T-cell (primary cell): ENCODE data around the gene GGT1. TPM values are rescaled to one million over a fixed set of nuclear protein-coding genes. Genes with fewer than 3 reads are reported as not detected.

Experiments
- ATAC-seq, 4 experiments: fragments of 200-7000 bp in 3 of 4; fragments of 150-1000 bp in 1 of 4; cut with Tn5 transposase; replicated peaks in 1 of 4; 1 replicate in 3 of 4; 2 replicates in 1 of 4; pipeline ENCODE4 v1.10.0; 2021; ENCODE audit warnings: moderate library complexity in 3 of 4, mild to moderate bottlenecking in 2 of 4, moderate number of reproducible peaks in 1 of 4
- CTCF ChIA-PET, 2 donors: fragments of 300-600 bp; sonication (Branson Sonifier 250); formaldehyde crosslinking; loops; one replicate each; lab custom pipeline; 2022; ENCODE audit warnings: antibody characterized with exemption in 2 of 2; lab: Charles Lee
- POLR2A ChIA-PET, 2 donors: fragments of 300-600 bp; sonication (Branson Sonifier 250); formaldehyde crosslinking; loops; one replicate each; lab custom pipeline; 2022; ENCODE audit warnings: antibody characterized with exemption in 2 of 2; lab: Charles Lee
- DNase-seq, 35 experiments: peaks; one replicate each; pipeline versions ENCODE4 v3.0.0 to v3.0.0-alpha.2; 2013 to 2023
- H3K27ac ChIP-seq: one replicate; pipeline ENCODE4 v1.5.1; 2013; ENCODE audit warnings: low read length
- H3K27me3 ChIP-seq, 2 experiments: replicated peaks in 1 of 2; 1 replicate in 1 of 2; 2 replicates in 1 of 2; pipeline versions ENCODE4 v1.6.1 to v1.7.0; 2013; ENCODE audit warnings: low read length in 1 of 2, mixed read lengths in 1 of 2; ENCODE audit not compliant: control insufficient read depth in 2 of 2, insufficient read depth in 2 of 2; ENCODE audit errors: extremely low read depth in 1 of 2
- H3K36me3 ChIP-seq, 2 donors: 1 replicate in 1 of 2; 2 replicates in 1 of 2; pipeline versions ENCODE4 v1.6.1 to v1.7.0; 2013; ENCODE audit warnings: low read length in 1 of 2; ENCODE audit not compliant: control insufficient read depth in 2 of 2, insufficient read depth in 1 of 2; ENCODE audit errors: extremely low read depth in 1 of 2
- H3K4me1 ChIP-seq, 2 experiments: 1 replicate in 1 of 2; 2 replicates in 1 of 2; pipeline versions ENCODE4 v1.6.1 to v1.7.0; 2013; ENCODE audit warnings: low read length in 2 of 2, mixed read lengths in 1 of 2; ENCODE audit not compliant: insufficient read depth in 2 of 2, control insufficient read depth in 1 of 2; ENCODE audit errors: extremely low read depth in 1 of 2
- H3K4me3 ChIP-seq, 2 donors: 1 replicate in 1 of 2; 2 replicates in 1 of 2; pipeline versions ENCODE4 v1.5.1 to v1.7.0; 2013; ENCODE audit warnings: mild to moderate bottlenecking in 2 of 2, low read length in 1 of 2, moderate library complexity in 1 of 2; ENCODE audit not compliant: control insufficient read depth in 1 of 2; ENCODE audit errors: extremely low read depth in 1 of 2
- H3K9me3 ChIP-seq: 2 replicates; pipeline ENCODE4 v1.7.0; 2013
- H3K27ac Mint-ChIP-seq, 2 donors: one replicate each; pipeline ENCODE4 v1.8.0; 2020 to 2021; ENCODE audit warnings: mild to moderate bottlenecking in 2 of 2, mixed read lengths in 2 of 2
- H3K27me3 Mint-ChIP-seq, 2 donors: one replicate each; pipeline ENCODE4 v1.8.0; 2021 to 2022; ENCODE audit warnings: mixed read lengths in 2 of 2
- H3K36me3 Mint-ChIP-seq: one replicate; pipeline ENCODE4 v1.8.0; 2021; ENCODE audit warnings: mixed read lengths
- H3K4me1 Mint-ChIP-seq, 3 donors: one replicate each; pipeline ENCODE4 v1.8.0; 2020 to 2022; ENCODE audit warnings: mixed read lengths in 3 of 3, mild to moderate bottlenecking in 1 of 3
- H3K4me3 Mint-ChIP-seq, 3 donors: one replicate each; pipeline ENCODE4 v1.8.0; 2020 to 2022; ENCODE audit warnings: mild to moderate bottlenecking in 3 of 3, mixed read lengths in 3 of 3, moderate library complexity in 3 of 3
- H3K9me3 Mint-ChIP-seq, 3 donors: one replicate each; pipeline ENCODE4 v1.8.0; 2020 to 2022; ENCODE audit warnings: mixed read lengths in 3 of 3
- WGBS: methylation state at CpG from one replicate; pipeline ENCODE4 v1.1.5; 2013; ENCODE audit warnings: missing lambda C conversion rate; ENCODE audit not compliant: insufficient coverage; 5-methylcytosine and 5-hydroxymethylcytosine counted together
- total RNA-seq, 35 experiments: library from RNA in 6 of 35; stranded (reverse) in 6 of 35; fragments of 120-200 nt in 1 of 35; gene quantifications; one replicate each; pipeline versions ENCODE4 v1.2.1 to v1.2.4 and lab custom pipeline; 2013 to 2026

GGT1 gene
- total RNA-seq, 5 donors from 2014 or later (not counting 1 experiment from before 2014, with no cell fraction given): 11.8 to 30.6 (median 19.8) TPM

DNA sequence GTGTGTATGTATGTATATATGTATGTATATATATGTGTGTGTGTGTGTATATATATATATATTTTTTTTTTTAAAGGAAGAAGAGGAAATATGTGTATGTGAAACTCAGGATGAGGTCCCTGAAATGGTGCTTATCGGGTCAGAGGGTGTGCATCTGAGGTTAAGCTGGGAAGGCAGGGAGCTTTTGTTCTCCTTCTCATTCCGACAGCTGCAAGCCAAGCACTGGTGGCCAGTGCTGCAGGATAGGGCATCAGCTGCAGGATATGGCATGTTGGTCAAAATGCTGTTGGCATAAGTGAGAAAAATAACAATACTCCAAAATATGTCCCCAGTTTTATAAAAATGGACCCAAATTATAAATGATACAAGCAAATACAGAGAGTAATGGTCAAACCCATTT, 39.7 kb upstream of the GGT1 start:
- no peak for ATAC-seq
- no peaks in the 10 kb centered on the region for H3K27me3 Mint-ChIP-seq
- H3K36me3 ChIP-seq: peaks cover 22 to 65% of the 10 kb centered on the region in 2 donors
- H3K27me3 ChIP-seq: no peaks in the 10 kb centered on the region
- H3K27ac ChIP-seq: no peak overlapping the region
- no peak overlapping the region for H3K4me3 ChIP-seq
- DNase-seq: no peak
- POLR2A ChIA-PET: no interaction called here
- CTCF ChIA-PET: no interaction called here
- H3K4me3 Mint-ChIP-seq: no peak overlapping the region
- peaks cover 4 to 42% of the 10 kb centered on the region in 2 experiments for H3K4me1 ChIP-seq
- H3K27ac Mint-ChIP-seq: no peak overlapping the region
- H3K4me1 Mint-ChIP-seq: peaks cover 50 to 64% (median 64%) of the 10 kb centered on the region in 3 donors
- peaks cover 23% of the 10 kb centered on the region for H3K36me3 Mint-ChIP-seq
- H3K9me3 ChIP-seq: no peaks in the 10 kb centered on the region
- no peaks in the 10 kb centered on the region for H3K9me3 Mint-ChIP-seq
- 88% methylated on average over 1 of the region's 2 CpGs for WGBS

DNA sequence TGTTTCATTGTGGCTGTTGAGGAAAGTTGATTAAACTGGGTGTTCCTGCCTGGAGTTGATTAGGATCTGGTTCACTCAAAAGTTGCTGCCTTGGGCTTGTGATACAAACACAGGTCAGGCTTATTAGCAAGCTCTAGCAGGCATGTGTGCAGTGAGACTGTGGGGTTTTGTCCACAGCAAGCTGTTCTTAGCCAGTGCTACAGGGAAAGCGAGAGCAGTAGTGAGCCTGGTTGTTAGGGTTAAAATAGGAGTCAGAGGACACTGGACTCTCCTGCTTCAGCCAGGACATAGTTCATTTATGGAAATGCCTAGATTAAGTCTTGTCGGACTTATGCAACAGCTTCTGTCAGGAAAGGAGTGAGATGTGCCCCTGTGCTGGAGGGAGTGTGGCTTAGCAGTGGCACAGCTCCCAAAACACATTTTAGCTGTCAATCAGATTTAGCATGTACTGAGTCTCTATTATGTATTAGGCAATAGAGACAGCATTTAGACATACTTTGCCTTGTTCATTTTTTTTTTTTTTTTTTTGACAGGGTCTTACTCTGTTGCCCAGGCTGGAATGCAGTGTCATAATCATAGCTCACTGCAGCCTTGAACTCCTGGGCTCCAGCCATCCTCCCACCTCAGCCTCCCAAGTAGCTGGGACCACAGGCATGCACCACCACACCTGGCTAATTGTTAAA, 38.5 kb upstream of the GGT1 start:
- ChIA-PET CTCF (interaction anchor here in 1 of 2 donors (1.2 kb wide), 1 partner anchor 196 kb away, joined by 3 read pairs; no protein-coding TSS in a partner anchor), POLR2A (interaction anchor here in 1 of 2 donors (0.6 kb wide), 1 partner anchor 187 kb away, joined by 3 read pairs; no protein-coding TSS in a partner anchor)
- Mint-ChIP-seq H3K27ac (no peak overlapping the region), H3K4me3 (no peak overlapping the region), H3K9me3 (no peaks in the 10 kb centered on the region), H3K27me3 (no peaks in the 10 kb centered on the region), H3K36me3 (peaks cover 19% of the 10 kb centered on the region), H3K4me1 (peaks cover 37 to 51% (median 51%) of the 10 kb centered on the region in 3 donors)
- Histone ChIP-seq H3K4me1 (peaks cover 4 to 38% of the 10 kb centered on the region in 2 experiments), H3K36me3 (peaks cover 22 to 62% of the 10 kb centered on the region in 2 donors), H3K9me3 (no peaks in the 10 kb centered on the region), H3K27ac (no peak overlapping the region), H3K27me3 (no peaks in the 10 kb centered on the region), H3K4me3 (no peak overlapping the region)
- WGBS: 100% methylated on average over 2 of the region's 2 CpGs
- DNase-seq (no peak), ATAC-seq (no peak)

DNA sequence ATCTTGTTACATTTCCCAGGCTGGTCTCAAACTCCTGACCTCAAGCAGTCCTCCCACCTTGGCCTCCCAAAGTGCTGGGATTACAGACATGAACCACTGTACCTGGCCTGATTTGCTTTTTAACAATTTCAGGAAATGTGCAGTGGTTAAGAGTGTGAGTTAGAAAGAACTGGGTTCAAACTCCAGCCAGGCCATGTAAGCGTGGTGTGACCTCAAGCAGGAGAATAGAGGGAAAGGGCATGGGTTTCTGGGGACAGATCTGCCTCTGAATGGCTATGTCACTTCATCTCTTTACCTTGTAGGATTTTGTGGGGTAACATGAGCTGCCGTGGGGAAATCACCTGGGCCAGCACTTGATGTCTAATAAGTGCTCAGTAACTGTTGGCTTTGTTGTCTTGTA, 37.9 kb upstream of the GGT1 start:
- H3K4me1 ChIP-seq: peaks cover 4 to 36% of the 10 kb centered on the region in 2 experiments
- no peak for ATAC-seq
- Mint-ChIP-seq H3K4me3 (no peak overlapping the region), H3K4me1 (peaks cover 36 to 48% (median 47%) of the 10 kb centered on the region in 3 donors), H3K9me3 (no peaks in the 10 kb centered on the region), H3K27ac (no peak overlapping the region), H3K27me3 (no peaks in the 10 kb centered on the region), H3K36me3 (peaks cover 22% of the 10 kb centered on the region)
- WGBS: 100% methylated on average over 2 of the region's 2 CpGs
- no peak overlapping the region for H3K4me3 ChIP-seq
- POLR2A ChIA-PET: no interaction called here
- H3K27me3 ChIP-seq: no peaks in the 10 kb centered on the region
- no peak overlapping the region for H3K27ac ChIP-seq
- no peaks in the 10 kb centered on the region for H3K9me3 ChIP-seq
- no peak for DNase-seq
- CTCF ChIA-PET: no interaction called here
- H3K36me3 ChIP-seq: peaks cover 22 to 63% of the 10 kb centered on the region in 2 donors

DNA sequence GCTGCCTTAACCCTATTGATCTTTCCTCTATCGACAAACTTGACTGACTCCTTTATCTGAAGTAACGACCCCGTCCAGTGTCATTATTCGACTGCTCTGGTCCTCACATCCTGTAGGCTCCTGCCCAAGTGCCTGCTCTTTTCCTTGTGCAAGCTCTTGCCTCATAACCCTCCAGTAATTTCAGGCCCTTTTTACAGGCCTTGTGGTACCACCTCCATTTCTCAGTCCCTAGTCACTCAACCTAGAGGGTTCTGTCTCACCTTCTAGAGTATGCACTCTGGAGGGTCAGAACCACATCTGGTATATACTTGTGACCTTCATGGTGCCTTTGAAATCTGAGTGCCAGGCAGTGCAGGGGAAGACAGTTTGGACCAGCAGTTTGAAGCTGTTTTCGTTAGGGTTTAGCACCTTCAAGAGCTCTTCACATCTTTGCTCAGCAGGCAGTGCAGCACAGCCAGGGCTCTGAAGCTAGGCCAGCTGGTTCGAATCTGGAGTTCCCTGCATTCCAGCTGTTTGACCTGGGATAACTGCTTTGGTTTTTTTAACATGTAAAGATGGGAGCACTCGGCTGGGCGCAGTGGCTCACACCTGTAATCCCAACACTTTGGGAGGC, 36.0 kb upstream of the GGT1 start:
- H3K4me3 Mint-ChIP-seq: no peak overlapping the region
- H3K27me3 ChIP-seq: no peaks in the 10 kb centered on the region
- H3K4me1 ChIP-seq: peaks cover 4 to 26% of the 10 kb centered on the region in 2 experiments
- H3K9me3 ChIP-seq: no peaks in the 10 kb centered on the region
- H3K27ac ChIP-seq: no peak overlapping the region
- H3K36me3 Mint-ChIP-seq: peaks cover 22% of the 10 kb centered on the region
- ATAC-seq: no peak
- no peak for DNase-seq
- peaks cover 28 to 39% (median 39%) of the 10 kb centered on the region in 3 donors for H3K4me1 Mint-ChIP-seq
- H3K9me3 Mint-ChIP-seq: no peaks in the 10 kb centered on the region
- ChIA-PET CTCF (no interaction called here), POLR2A (interaction anchor here in 1 of 2 donors (0.6 kb wide), 1 partner anchor 1078 kb away, joined by 4 read pairs; no protein-coding TSS in a partner anchor)
- no peak overlapping the region for H3K4me3 ChIP-seq
- H3K27ac Mint-ChIP-seq: no peak overlapping the region
- 88% methylated on average over 8 of the region's 8 CpGs for WGBS
- H3K27me3 Mint-ChIP-seq: no peaks in the 10 kb centered on the region
- H3K36me3 ChIP-seq: peaks cover 17 to 70% of the 10 kb centered on the region in 2 donors

DNA sequence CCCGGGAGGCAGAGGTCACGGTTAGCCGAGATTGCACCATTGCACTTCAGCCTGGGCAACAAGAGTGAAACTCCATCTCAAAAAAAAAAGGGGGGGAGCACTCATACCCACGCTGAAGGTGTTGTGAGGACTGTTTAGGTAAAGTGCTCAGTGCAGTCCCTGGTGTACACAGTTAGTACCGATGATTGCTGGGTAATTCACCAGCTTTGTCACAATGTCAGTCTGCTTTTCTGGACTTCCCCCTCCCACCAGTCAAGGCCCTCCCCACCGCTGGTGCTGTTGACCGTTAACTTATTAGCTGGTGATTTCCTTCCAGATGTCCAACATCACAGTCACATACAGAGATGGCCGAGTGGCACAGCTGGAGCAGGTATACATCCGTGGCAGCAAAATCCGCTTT, 35.3 kb upstream of the GGT1 start:
- Histone ChIP-seq H3K27ac (no peak overlapping the region), H3K36me3 (peaks cover 20 to 72% of the 10 kb centered on the region in 2 donors), H3K9me3 (no peaks in the 10 kb centered on the region), H3K27me3 (no peaks in the 10 kb centered on the region), H3K4me1 (peaks cover 4 to 22% of the 10 kb centered on the region in 2 experiments), H3K4me3 (no peak overlapping the region)
- Mint-ChIP-seq H3K27ac (no peak overlapping the region), H3K4me1 (peaks cover 21 to 36% (median 35%) of the 10 kb centered on the region in 3 donors), H3K36me3 (peaks cover 26% of the 10 kb centered on the region), H3K27me3 (no peaks in the 10 kb centered on the region), H3K9me3 (no peaks in the 10 kb centered on the region), H3K4me3 (no peak overlapping the region)
- 92% methylated on average over 7 of the region's 10 CpGs for WGBS
- no peak for ATAC-seq
- ChIA-PET POLR2A (interaction anchor here in 1 of 2 donors (0.6 kb wide), 1 partner anchor 1077 kb away, joined by 4 read pairs; no protein-coding TSS in a partner anchor), CTCF (no interaction called here)
- DNase-seq: no peak

DNA sequence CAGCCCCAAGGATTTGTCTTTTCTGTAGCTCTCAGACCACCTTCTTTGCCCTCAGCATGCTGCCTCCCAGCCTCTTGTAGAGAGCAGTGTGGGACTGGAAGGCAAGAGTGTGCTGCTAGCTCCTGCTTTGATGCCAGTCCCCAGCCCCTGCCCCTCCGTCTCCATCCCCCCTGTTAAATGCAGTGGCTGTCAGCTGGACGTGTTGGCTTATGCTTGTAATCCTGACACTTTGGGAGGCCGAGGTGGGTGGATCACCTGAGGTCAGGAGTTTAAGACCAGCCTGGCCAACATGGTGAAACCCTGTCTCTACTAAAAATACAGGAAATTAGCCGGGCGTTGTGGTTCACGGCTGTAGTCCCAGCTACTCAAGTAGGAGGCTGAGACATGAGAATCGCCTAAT, 31.7 kb upstream of the GGT1 start:
- ChIA-PET CTCF (no interaction called here), POLR2A (no interaction called here)
- ATAC-seq (no peak), DNase-seq (no peak)
- H3K4me1 ChIP-seq: peaks cover 0 to 1% of the 10 kb centered on the region in 2 experiments
- Mint-ChIP-seq H3K9me3 (no peaks in the 10 kb centered on the region), H3K27me3 (no peaks in the 10 kb centered on the region), H3K27ac (no peak overlapping the region), H3K4me1 (peaks cover 0 to 7% (median 5%) of the 10 kb centered on the region in 3 donors), H3K36me3 (peaks cover 42% of the 10 kb centered on the region), H3K4me3 (no peak overlapping the region)
- no peak overlapping the region for H3K4me3 ChIP-seq
- peaks cover 6 to 71% of the 10 kb centered on the region in 2 donors for H3K36me3 ChIP-seq
- 96% methylated on average over 5 of the region's 7 CpGs for WGBS
- H3K27me3 ChIP-seq: no peaks in the 10 kb centered on the region
- H3K9me3 ChIP-seq: no peaks in the 10 kb centered on the region
- no peak overlapping the region for H3K27ac ChIP-seq
